Adipocyte (in vitro differentiated cells): ENCODE results near the gene ISX.

Experiments used
- DNase-seq: peaks from one replicate; pipeline ENCODE4 v3.0.0-alpha.2; 2015; ENCODE audit warnings: low read depth
- H3K27me3 ChIP-seq: replicated peaks from 2 replicates; pipeline ENCODE4 v1.7.0; 2013; ENCODE audit warnings: mild to moderate bottlenecking, low read length, moderate library complexity; ENCODE audit not compliant: control insufficient read depth, insufficient read depth
- H3K36me3 ChIP-seq: 2 replicates; pipeline ENCODE4 v1.7.0; 2013; ENCODE audit warnings: low read length, mild to moderate bottlenecking, moderate library complexity; ENCODE audit not compliant: control insufficient read depth, insufficient read depth, severe bottlenecking
- H3K4me1 ChIP-seq: 2 replicates; pipeline ENCODE4 v1.7.0; 2013; ENCODE audit warnings: mild to moderate bottlenecking, low read length, moderate library complexity; ENCODE audit not compliant: control insufficient read depth, insufficient read depth
- H3K4me3 ChIP-seq: 2 replicates; pipeline ENCODE4 v1.7.0; 2013; ENCODE audit warnings: mild to moderate bottlenecking, low read length, moderate library complexity
- H3K9ac ChIP-seq: 2 replicates; pipeline ENCODE4 v1.7.0; 2013; ENCODE audit warnings: mild to moderate bottlenecking, low read length, moderate library complexity
- H3K9me3 ChIP-seq: 2 replicates; pipeline ENCODE4 v1.7.0; 2013; ENCODE audit warnings: mild to moderate bottlenecking, low read length, moderate library complexity; ENCODE audit not compliant: control insufficient read depth

Gene ISX

GRCh38 chr22:35053060-35053835 lies 12.7 kb upstream of the ISX start:
- Histone ChIP-seq H3K4me1 (no peaks in the 10 kb centered on the region), H3K4me3 (no peak overlapping the region), H3K9ac (no peak overlapping the region), H3K27me3 (no peaks in the 10 kb centered on the region), H3K36me3 (no peaks in the 10 kb centered on the region), H3K9me3 (no peaks in the 10 kb centered on the region)
- no peak for DNase-seq

- no peak overlapping the region for H3K4me3 ChIP-seq
- no peaks in the 10 kb centered on the region for H3K4me1 ChIP-seq
- no peak overlapping the region for H3K9ac ChIP-seq
- no peak for DNase-seq
- H3K9me3 ChIP-seq: no peaks in the 10 kb centered on the region
- H3K27me3 ChIP-seq: no peaks in the 10 kb centered on the region
- no peaks in the 10 kb centered on the region for H3K36me3 ChIP-seq
These were observed 11.9 kb upstream of the ISX start for GRCh38 chr22:35054064-35054463.

DNA sequence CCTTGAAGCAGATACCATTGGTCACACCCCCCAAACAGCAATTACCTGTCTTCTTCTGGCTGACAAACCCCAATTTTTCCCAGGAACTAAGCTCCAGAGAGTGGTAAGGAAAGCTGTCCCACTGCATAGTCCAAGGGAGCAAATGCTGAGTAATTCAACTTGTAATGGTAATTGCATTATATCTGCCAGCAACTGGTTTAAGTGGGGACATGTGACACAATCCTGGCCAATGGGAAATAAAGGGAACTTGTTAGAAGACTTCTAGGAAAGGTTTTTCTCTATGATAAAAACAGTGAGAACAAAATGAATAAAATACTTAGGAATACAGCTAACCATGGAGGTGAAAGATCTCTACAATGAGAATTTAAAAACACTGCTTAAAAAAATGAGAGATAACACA lies 9.5 kb upstream of the ISX start:
- Histone ChIP-seq H3K4me1 (no peaks in the 10 kb centered on the region), H3K4me3 (no peak overlapping the region), H3K27me3 (no peaks in the 10 kb centered on the region), H3K9me3 (no peaks in the 10 kb centered on the region), H3K36me3 (no peaks in the 10 kb centered on the region), H3K9ac (no peak overlapping the region)
- DNase-seq: no peak

DNA sequence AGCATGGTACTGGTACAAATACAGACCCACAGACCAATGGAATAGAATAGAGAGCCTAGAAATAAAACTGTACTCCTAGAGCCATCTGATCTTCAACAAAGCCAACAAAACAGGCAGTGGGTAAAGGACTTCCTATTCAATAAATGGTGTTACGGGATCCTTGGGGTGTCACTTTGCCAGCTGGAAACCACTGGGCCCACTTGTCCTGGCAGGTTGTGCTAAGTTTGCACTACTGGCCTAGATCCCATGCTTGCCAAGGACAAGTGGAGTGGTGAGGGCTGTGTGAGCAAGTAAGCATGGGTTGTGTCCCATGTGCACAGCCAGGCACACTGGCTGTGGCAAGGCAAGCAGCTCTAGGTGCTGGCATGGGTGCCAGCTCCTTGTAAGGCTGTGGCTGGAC lies 8.8 kb upstream of the ISX start:
- DNase-seq: no peak
- no peaks in the 10 kb centered on the region for H3K9me3 ChIP-seq
- H3K27me3 ChIP-seq: no peaks in the 10 kb centered on the region
- no peaks in the 10 kb centered on the region for H3K36me3 ChIP-seq
- H3K4me1 ChIP-seq: no peaks in the 10 kb centered on the region
- no peak overlapping the region for H3K9ac ChIP-seq
- no peak overlapping the region for H3K4me3 ChIP-seq

- H3K9ac ChIP-seq: no peak overlapping the region
- no peak for DNase-seq
These were observed 6.3 kb upstream of the ISX start for GRCh38 chr22:35059632-35060031.

GRCh38 chr22:35064664-35065063 lies 1.3 kb upstream of the ISX start:
- H3K27me3 ChIP-seq: no peaks in the 10 kb centered on the region
- no peaks in the 10 kb centered on the region for H3K4me1 ChIP-seq
- DNase-seq: no peak
- no peaks in the 10 kb centered on the region for H3K9me3 ChIP-seq
- H3K4me3 ChIP-seq: no peak overlapping the region
- H3K36me3 ChIP-seq: no peaks in the 10 kb centered on the region
- no peak overlapping the region for H3K9ac ChIP-seq

More at GRCh38 chr22:35059632-35060031, 6.3 kb upstream of the ISX start:
- Histone ChIP-seq H3K4me1 (no peaks in the 10 kb centered on the region), H3K9me3 (no peaks in the 10 kb centered on the region), H3K36me3 (no peaks in the 10 kb centered on the region), H3K27me3 (no peaks in the 10 kb centered on the region), H3K4me3 (no peak overlapping the region)

DNA sequence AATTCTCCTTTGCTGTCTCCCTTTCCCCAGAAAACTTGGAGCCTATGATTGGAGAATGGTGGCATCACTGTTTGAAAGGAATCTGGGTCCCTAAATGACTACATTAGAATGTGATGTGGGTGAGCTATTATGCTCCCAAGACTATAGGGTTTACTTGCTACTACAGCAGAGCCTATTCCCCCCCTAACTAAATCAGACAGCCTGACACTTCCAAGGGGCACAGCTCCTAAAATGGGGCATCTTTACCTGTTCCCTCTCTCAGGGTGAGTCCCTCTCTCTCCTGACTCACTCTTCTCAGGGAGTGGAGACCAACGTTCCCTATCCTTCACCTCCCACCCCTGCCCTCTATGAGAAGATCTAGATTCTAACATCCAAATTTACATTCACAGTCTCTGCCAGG lies 775 bp upstream of the ISX start:
- Histone ChIP-seq H3K4me1 (no peaks in the 10 kb centered on the region), H3K36me3 (no peaks in the 10 kb centered on the region), H3K4me3 (no peak overlapping the region), H3K9ac (no peak overlapping the region), H3K27me3 (no peaks in the 10 kb centered on the region), H3K9me3 (no peaks in the 10 kb centered on the region)
- no peak for DNase-seq

- no peaks in the 10 kb centered on the region for H3K9me3 ChIP-seq
- H3K4me1 ChIP-seq: no peaks in the 10 kb centered on the region
- H3K36me3 ChIP-seq: no peaks in the 10 kb centered on the region
- DNase-seq: no peak
- no peak overlapping the region for H3K9ac ChIP-seq
- H3K4me3 ChIP-seq: no peak overlapping the region
- no peaks in the 10 kb centered on the region for H3K27me3 ChIP-seq
These were observed 810 bp downstream of the ISX start for GRCh38 chr22:35066768-35067167.

- H3K4me3 ChIP-seq: no peak overlapping the region
- no peaks in the 10 kb centered on the region for H3K9me3 ChIP-seq
- no peaks in the 10 kb centered on the region for H3K4me1 ChIP-seq
- no peaks in the 10 kb centered on the region for H3K27me3 ChIP-seq
- DNase-seq: no peak
- H3K9ac ChIP-seq: no peak overlapping the region
- H3K36me3 ChIP-seq: no peaks in the 10 kb centered on the region
These were observed 3.6 kb downstream of the ISX start for GRCh38 chr22:35069541-35069940.

DNA sequence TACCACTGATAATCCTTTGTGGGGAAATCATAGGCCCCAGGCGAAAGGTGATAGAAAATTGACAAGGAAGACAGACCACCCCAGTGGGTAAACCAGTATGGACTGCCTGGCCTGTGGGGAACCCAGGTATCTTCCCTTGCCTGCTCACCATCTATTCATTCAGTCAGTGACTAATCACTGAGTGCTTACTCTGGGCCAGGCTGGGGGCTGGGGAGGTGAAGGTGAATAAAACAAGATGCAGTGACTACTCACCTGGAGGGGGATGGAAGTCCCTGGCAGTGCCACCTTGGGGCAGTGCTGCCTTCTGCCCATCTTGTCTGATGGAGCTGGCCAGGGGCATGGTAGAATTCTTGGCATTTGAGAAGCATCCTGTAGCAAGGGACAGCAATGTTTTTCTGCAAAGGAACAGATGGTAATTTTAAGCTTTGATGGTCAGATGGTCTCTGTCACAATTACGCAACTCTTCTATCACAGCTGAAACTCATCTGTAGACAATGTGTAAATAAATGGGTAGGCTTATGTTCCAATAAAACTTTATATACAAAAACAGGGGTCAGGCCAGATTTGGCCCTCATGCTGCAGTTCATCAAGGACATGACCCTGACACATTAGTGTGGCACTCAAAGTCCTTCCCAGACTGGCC lies 4.6 kb downstream of the ISX start:
- Histone ChIP-seq H3K27me3 (no peaks in the 10 kb centered on the region), H3K9ac (no peak overlapping the region), H3K4me1 (no peaks in the 10 kb centered on the region), H3K36me3 (no peaks in the 10 kb centered on the region), H3K4me3 (no peak overlapping the region), H3K9me3 (no peaks in the 10 kb centered on the region)
- DNase-seq: no peak

- no peak for DNase-seq
- no peaks in the 10 kb centered on the region for H3K4me1 ChIP-seq
- H3K9me3 ChIP-seq: no peaks in the 10 kb centered on the region
- no peaks in the 10 kb centered on the region for H3K36me3 ChIP-seq
- H3K9ac ChIP-seq: no peak overlapping the region
- H3K27me3 ChIP-seq: no peaks in the 10 kb centered on the region
- H3K4me3 ChIP-seq: no peak overlapping the region
These were observed 5.8 kb downstream of the ISX start for GRCh38 chr22:35071784-35072183.
